ENCODE data around the gene TRIP10.

DNA sequence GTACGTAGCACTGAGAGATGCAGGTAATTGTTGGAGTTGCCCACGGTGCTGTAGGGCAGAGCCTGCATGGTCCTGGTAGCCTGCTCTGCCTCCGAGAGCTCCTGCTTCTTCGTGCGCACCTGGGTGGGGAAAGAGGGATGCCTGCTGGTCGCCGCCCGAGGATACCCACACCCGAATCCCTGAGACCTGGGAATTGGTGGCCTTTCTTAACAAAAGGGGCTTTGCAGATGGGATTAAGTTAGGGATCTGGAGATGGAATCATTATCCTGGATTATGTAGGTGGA is 28.5 kb upstream of the TRIP10 start:
- TF ChIP-seq, protein P1, sequence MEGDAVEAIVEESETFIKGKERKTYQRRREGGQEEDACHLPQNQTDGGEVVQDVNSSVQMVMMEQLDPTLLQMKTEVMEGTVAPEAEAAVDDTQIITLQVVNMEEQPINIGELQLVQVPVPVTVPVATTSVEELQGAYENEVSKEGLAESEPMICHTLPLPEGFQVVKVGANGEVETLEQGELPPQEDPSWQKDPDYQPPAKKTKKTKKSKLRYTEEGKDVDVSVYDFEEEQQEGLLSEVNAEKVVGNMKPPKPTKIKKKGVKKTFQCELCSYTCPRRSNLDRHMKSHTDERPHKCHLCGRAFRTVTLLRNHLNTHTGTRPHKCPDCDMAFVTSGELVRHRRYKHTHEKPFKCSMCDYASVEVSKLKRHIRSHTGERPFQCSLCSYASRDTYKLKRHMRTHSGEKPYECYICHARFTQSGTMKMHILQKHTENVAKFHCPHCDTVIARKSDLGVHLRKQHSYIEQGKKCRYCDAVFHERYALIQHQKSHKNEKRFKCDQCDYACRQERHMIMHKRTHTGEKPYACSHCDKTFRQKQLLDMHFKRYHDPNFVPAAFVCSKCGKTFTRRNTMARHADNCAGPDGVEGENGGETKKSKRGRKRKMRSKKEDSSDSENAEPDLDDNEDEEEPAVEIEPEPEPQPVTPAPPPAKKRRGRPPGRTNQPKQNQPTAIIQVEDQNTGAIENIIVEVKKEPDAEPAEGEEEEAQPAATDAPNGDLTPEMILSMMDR (IDR thresholded peaks at IDR 0.05; ENCODE audit: low read depth, low read length, missing input control): no peak
- TF ChIP-seq GABPA (IDR thresholded peaks at IDR 0.05 in 1 of 2, conservative IDR thresholded peaks at IDR 0.05 in 1 of 2) (no peak), TAF1 (conservative IDR thresholded peaks at IDR 0.05) (no peak), HNF4A (conservative IDR thresholded peaks at IDR 0.05) (no peak), JUND (IDR thresholded peaks at IDR 0.05) (no peak), YY1 (IDR thresholded peaks at IDR 0.05) (no peak), RAD21 (IDR thresholded peaks at IDR 0.05) (no peak), SP1 (IDR thresholded peaks at IDR 0.05) (no peak)
- TF ChIP-seq, protein P2, sequence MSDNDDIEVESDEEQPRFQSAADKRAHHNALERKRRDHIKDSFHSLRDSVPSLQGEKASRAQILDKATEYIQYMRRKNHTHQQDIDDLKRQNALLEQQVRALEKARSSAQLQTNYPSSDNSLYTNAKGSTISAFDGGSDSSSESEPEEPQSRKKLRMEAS (IDR thresholded peaks at IDR 0.05): no peak
